HG03025 (cell line): ENCODE results near the gene REV3L.

Experiments used
- ATAC-seq: cut with Tn5 transposase; IDR thresholded peaks from one replicate; pipeline ENCODE4 v1.9.1; 2021; ENCODE audit warnings: mild to moderate bottlenecking, moderate library complexity; ENCODE audit not compliant: unreplicated experiment, low FRiP score

The REV3L gene

GRCh38 chr6:111428811-111429210 lies 54.2 kb downstream of the REV3L start:
- ATAC-seq: no peak

GRCh38 chr6:111427341-111428116 lies 55.5 kb downstream of the REV3L start:
- no peak for ATAC-seq

GRCh38 chr6:111423960-111424846 lies 58.8 kb downstream of the REV3L start:
- no peak for ATAC-seq

GRCh38 chr6:111423055-111423633 lies 59.9 kb downstream of the REV3L start:
- no peak for ATAC-seq

- no peak for ATAC-seq
These were observed 63.9 kb downstream of the REV3L start for GRCh38 chr6:111418971-111419693.

- no peak for ATAC-seq
These were observed 65.1 kb downstream of the REV3L start for GRCh38 chr6:111417946-111418345.

- ATAC-seq: no peak
These were observed 65.8 kb downstream of the REV3L start for GRCh38 chr6:111417181-111417585.

GRCh38 chr6:111416529-111416928 lies 66.5 kb downstream of the REV3L start:
- no peak for ATAC-seq

- no peak for ATAC-seq
These were observed 68.6 kb downstream of the REV3L start for GRCh38 chr6:111414373-111414772.

GRCh38 chr6:111411978-111412566 lies 70.9 kb downstream of the REV3L start:
- no peak for ATAC-seq

- no peak for ATAC-seq
These were observed 72.0 kb downstream of the REV3L start for GRCh38 chr6:111411046-111411445.

GRCh38 chr6:111410371-111410770 lies 72.6 kb downstream of the REV3L start:
- ATAC-seq: no peak

- ATAC-seq: no peak
These were observed 73.6 kb downstream of the REV3L start for GRCh38 chr6:111409430-111409829.

GRCh38 chr6:111407686-111408085 lies 75.3 kb downstream of the REV3L start:
- ATAC-seq: no peak

GRCh38 chr6:111406200-111406721 lies 76.8 kb downstream of the REV3L start:
- ATAC-seq: peak; percentile 100

GRCh38 chr6:111403388-111403787 lies 79.6 kb downstream of the REV3L start:
- no peak for ATAC-seq

GRCh38 chr6:111399626-111400025 lies 83.4 kb downstream of the REV3L start:
- ATAC-seq: no peak

GRCh38 chr6:111388681-111389080 lies 94.3 kb downstream of the REV3L start:
- no peak for ATAC-seq

- no peak for ATAC-seq
These were observed 100.3 kb downstream of the REV3L start for GRCh38 chr6:111382476-111383294.
